ENCODE data around the gene LEAP2.

LEAP2 gene

DNA sequence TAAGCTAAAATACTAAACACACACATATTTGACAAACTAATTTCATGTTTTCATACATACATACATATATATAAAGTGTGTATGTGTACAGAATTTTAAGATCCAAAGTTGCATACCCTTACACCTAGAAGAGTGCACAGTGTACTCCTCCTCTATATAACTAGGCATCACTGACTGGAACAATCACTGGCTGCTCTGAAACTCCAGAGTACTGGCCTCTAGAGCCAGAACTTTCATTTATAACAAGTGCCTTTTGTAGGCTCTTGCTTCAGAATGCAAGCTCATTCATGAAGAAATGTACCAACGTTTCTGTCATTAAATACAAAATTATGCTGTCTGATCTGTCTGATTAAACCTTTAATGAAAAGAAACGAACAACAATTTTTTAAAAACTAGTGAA, 4.0 kb downstream of the LEAP2 start:
- Mint-ChIP-seq H3K27ac (no peak overlapping the region), H3K4me1 (no peaks in the 10 kb centered on the region), H3K36me3 (peaks cover 29% of the 10 kb centered on the region), H3K4me3 (no peak overlapping the region), H3K9me3 (no peaks in the 10 kb centered on the region), H3K27me3 (no peaks in the 10 kb centered on the region)
- CTCF ChIA-PET, result interaction anchor here (1.0 kb wide), 1 partner anchor 57 kb away, joined by 3 read pairs; no protein-coding TSS in a partner anchor
- no peak for DNase-seq

DNA sequence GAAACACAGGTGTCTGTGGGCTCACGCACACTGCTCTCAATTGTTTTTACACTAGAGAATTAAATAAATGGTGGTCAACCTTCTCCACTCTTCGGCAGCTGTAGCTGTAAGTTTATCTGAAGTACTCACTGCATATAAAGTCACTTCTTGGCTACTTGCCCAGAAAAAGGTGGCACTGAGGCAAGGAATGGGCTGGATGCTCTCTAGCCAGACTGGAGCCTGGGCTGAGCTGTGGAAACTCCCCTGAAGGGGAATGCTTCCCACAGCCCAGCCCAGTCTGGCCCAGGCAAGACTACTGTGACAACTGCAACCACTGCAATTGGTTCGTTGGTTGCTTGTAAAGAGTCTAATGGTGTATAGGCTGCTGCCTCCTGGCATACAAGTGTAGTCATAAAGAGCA, 4.5 kb downstream of the LEAP2 start:
- Mint-ChIP-seq H3K4me3 (no peak overlapping the region), H3K36me3 (peaks cover 27% of the 10 kb centered on the region), H3K27me3 (no peaks in the 10 kb centered on the region), H3K27ac (no peak overlapping the region), H3K4me1 (no peaks in the 10 kb centered on the region), H3K9me3 (no peaks in the 10 kb centered on the region)
- CTCF ChIA-PET, result interaction anchor here (1.0 kb wide), 1 partner anchor 57 kb away, joined by 3 read pairs; no protein-coding TSS in a partner anchor
- DNase-seq, result no peak

DNA sequence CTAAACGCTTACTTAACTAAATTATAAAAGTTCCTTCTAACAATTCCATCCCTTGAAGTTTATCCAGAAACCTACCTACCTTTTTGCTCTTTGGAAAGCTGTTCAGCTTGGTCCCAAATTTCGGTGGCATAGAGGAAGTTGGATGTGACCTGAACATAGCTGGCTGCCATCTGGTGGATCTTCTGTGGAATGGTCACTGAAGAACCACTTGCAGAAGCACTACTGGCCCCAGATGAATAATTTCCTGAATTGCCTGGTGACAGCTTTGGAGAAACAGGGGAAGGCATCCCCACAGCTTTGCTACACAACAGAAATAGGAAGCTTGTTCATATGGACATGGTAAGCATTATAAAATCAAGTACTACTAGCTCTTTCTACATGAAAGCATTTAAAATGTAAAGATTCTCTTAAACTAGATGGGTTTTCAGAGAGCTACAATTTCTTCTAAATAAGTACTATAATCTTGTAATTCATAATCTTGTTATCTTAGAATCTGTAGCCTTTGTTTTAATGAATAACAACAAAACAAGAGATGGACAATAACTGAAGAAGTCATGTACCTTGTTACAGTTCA, 9.9 kb downstream of the LEAP2 start:
- CTCF ChIA-PET, result interaction anchor here (0.8 to 4.2 kb wide), 16 partner anchors 9 to 382 kb away, joined by 3 to 26 read pairs (median 3); partner anchors contain the start of genes GDF9, HSPA4, SHROOM1 and UQCRQ
- Mint-ChIP-seq H3K4me1 (no peaks in the 10 kb centered on the region), H3K36me3 (peaks cover 50% of the 10 kb centered on the region), H3K9me3 (no peaks in the 10 kb centered on the region), H3K27ac (no peak overlapping the region), H3K27me3 (no peaks in the 10 kb centered on the region), H3K4me3 (no peak overlapping the region)
- peak; percentile 29 for DNase-seq

DNA sequence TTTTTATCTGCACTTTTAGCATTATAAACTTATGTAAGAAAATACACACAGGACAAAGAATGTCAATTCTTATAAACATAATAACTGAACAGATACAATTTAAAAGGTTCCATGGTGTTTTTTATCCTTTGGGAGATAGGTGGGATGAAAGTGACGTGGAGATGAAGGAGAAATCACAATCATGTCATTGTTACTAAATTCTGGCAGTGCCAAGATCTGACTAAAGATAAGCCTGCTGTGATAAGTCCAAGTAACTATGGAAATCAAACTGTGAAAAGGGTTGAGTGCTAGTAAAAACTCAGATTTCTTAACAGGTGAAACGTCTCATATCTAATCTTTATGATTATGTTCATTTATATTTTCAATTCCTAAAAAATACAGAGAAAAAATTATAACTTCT, 11.1 kb downstream of the LEAP2 start:
- DNase-seq, result no peak
- peaks cover 3% of the 10 kb centered on the region for H3K4me1 Mint-ChIP-seq
- no peaks in the 10 kb centered on the region for H3K27me3 Mint-ChIP-seq
- no peak overlapping the region for H3K4me3 Mint-ChIP-seq
- no peak overlapping the region for H3K27ac Mint-ChIP-seq
- H3K36me3 Mint-ChIP-seq, result peaks cover 43% of the 10 kb centered on the region
- no peaks in the 10 kb centered on the region for H3K9me3 Mint-ChIP-seq
- CTCF ChIA-PET, result interaction anchor here (0.6 to 4.2 kb wide), 3 partner anchors 8 to 165 kb away, joined by 3 to 26 read pairs (median 6); partner anchors contain the start of gene SHROOM1

DNA sequence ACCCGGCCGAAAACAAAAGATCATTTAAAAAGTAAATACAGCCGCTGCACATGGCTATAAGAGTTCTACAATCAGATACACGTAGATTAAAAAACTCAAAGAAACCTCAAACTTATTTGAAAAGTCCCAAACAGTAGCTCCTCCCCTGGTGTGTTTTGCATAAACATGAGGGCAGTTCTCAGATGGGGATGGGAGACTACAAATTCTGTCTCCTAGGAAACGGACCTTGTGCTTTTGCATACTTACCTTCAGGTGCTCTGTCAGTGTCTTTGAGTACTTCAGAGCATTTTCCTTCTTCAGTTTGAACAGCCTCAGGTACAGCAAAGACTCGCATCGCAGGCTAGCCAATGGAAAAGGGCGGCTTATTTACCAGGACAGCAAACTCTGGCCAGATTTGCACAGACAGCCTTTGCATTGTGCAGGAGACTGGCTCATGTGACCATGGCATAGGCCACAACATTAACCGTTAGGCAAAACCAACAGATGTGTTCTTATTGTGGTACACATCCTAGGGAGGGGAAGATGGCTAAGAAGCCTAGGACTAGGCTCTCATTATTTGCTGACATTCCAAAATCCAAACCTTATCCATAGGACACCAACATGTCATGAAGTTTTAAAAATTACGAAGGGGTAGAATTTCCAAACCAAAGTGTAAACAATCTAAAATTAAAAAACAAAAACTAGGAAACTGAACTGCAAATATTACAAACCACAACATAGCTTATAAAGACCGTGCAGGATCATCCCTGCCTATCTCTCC, 12.8 kb downstream of the LEAP2 start:
- no peak for DNase-seq
- Mint-ChIP-seq H3K4me3 (no peak overlapping the region), H3K27me3 (no peaks in the 10 kb centered on the region), H3K9me3 (no peaks in the 10 kb centered on the region), H3K27ac (no peak overlapping the region), H3K36me3 (peaks cover 37% of the 10 kb centered on the region), H3K4me1 (peaks cover 11% of the 10 kb centered on the region)
- CTCF ChIA-PET, result interaction anchor here (4.2 kb wide), 1 partner anchor 57 kb away, joined by 26 read pairs; the partner anchor contains the start of gene SHROOM1

DNA sequence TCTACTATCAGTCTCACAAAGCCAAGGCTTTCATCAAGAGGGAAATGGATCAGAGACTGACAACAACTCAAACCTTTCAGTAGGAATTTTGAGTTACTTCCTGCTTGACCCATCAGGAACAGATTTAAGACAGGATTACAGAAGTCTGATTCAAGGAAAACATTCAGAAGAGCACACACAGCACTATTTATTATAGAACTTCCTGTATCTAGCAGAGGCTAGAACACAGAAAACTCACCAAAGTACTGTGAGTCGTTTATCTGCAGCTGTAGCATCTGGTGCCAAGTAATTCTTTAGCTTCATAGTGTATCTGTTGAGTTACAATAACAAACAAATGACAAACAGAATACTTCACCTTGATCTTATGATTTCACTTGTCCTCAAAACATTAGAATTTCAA, 13.8 kb downstream of the LEAP2 start:
- no peak for DNase-seq
- H3K4me1 Mint-ChIP-seq, result peaks cover 11% of the 10 kb centered on the region
- no peak overlapping the region for H3K27ac Mint-ChIP-seq

DNA sequence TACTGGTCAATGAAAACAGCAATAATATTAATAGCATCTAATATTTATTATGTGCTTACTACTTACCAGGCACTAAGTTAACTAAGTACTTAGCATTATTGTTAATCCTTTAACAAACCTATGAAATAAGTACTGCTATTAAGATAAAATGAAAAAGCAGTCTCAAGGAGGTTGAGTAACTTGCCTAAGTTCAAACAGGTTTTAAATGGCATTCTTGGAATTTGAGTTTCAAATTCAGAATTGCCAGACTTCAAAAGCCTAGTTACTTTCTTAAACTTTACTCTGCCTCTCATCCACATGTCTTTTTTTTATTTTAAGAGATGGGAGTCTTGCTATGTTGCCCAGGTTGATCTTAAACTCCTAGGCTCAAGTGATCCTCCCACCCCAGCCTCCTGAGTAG, 16.0 kb downstream of the LEAP2 start:
- CTCF ChIA-PET, result no interaction called here
- no peaks in the 10 kb centered on the region for H3K9me3 Mint-ChIP-seq
- no peak overlapping the region for H3K27ac Mint-ChIP-seq
- H3K4me3 Mint-ChIP-seq, result no peak overlapping the region
- H3K36me3 Mint-ChIP-seq, result peaks cover 54% of the 10 kb centered on the region
- no peak for DNase-seq
- no peaks in the 10 kb centered on the region for H3K27me3 Mint-ChIP-seq
- H3K4me1 Mint-ChIP-seq, result peaks cover 11% of the 10 kb centered on the region

More for the DNA sequence above, 13.8 kb downstream of the LEAP2 start:
- Mint-ChIP-seq H3K27me3 (no peaks in the 10 kb centered on the region), H3K36me3 (peaks cover 43% of the 10 kb centered on the region), H3K9me3 (no peaks in the 10 kb centered on the region), H3K4me3 (no peak overlapping the region)
- CTCF ChIA-PET, result no interaction called here

DNA sequence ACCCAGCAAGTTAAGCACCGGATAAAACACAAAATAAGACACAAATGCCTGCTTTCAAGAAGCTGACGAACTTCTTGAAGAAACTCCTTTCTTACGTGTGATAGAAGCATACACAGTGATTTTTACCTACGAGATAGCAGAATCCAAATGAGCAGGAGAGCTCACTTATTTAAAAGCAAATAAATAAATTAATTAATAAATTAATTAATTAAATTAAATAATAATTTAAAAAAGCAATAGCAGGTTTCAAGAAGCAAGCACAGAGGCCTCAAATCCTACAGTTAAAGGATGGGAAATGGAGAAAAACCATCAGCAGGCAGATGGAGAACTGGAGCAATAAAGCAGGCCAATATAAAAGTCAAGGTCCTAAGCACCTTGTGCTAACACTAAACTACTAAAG, 17.3 kb downstream of the LEAP2 start:
- Mint-ChIP-seq H3K36me3 (peaks cover 55% of the 10 kb centered on the region), H3K27ac (no peak overlapping the region)

DNA sequence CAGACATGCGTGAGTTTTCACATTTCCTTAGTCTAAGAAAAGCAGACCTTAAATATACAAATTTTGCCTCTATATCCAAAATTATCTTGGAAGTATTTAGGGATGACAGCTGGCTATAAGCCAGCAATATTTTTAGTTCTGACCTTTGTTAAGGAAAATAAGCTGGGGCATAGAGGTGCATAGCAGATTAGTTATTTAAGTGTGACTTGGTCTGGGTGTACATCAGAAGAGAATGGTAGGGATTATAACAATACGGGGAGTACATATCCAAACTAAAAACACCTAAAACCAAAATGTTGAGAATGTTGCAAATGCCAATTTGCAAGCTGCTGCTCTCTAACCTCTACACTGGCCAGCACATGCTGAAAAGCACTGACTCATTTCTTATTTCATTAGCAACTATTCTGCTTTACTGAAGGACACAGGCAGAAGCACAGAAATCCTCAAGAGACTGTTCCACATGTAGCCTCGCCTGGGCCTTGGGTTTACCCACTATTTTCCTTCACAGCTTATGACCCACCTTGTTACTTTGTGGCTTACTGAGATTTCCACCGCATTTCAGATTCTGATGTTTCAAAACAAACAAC, 22.3 kb downstream of the LEAP2 start:
- CTCF ChIA-PET, result no interaction called here
- Mint-ChIP-seq H3K27me3 (no peaks in the 10 kb centered on the region), H3K27ac (no peak overlapping the region), H3K4me3 (no peak overlapping the region), H3K9me3 (no peaks in the 10 kb centered on the region), H3K4me1 (peaks cover 11% of the 10 kb centered on the region), H3K36me3 (peaks cover 49% of the 10 kb centered on the region)
- no peak for DNase-seq

More for the DNA sequence above, 17.3 kb downstream of the LEAP2 start:
- Mint-ChIP-seq H3K27me3 (no peaks in the 10 kb centered on the region), H3K9me3 (no peaks in the 10 kb centered on the region), H3K4me3 (no peak overlapping the region), H3K4me1 (peaks cover 11% of the 10 kb centered on the region)
- CTCF ChIA-PET, result no interaction called here
- no peak for DNase-seq

DNA sequence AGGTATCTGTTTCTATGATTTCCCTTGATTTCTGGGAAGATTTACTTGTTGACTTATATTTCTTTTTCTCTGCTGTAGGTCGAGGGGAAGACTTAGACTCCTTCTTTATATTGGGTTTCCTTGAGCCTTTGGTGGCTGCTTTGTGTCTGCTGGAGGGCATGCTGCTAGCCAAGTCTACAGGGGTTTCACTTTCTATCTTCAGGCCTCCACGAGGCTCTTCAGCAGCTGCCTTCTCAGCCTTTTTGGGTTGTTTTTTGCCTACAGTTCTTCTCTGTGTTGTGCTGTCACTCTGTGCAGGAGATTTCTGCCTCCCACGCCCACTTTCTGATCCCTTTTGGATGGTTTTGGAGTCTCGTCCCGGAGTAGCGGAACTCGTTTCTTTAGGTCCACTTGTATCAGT, 23.2 kb downstream of the LEAP2 start:
- no peak overlapping the region for H3K4me3 Mint-ChIP-seq
- H3K36me3 Mint-ChIP-seq, result peaks cover 53% of the 10 kb centered on the region
- no peaks in the 10 kb centered on the region for H3K27me3 Mint-ChIP-seq
- peaks cover 11% of the 10 kb centered on the region for H3K4me1 Mint-ChIP-seq
- H3K9me3 Mint-ChIP-seq, result no peaks in the 10 kb centered on the region
- peak overlapping the region; percentile 37 for H3K27ac Mint-ChIP-seq
- peak; percentile 24 for DNase-seq
- CTCF ChIA-PET, result no interaction called here

DNA sequence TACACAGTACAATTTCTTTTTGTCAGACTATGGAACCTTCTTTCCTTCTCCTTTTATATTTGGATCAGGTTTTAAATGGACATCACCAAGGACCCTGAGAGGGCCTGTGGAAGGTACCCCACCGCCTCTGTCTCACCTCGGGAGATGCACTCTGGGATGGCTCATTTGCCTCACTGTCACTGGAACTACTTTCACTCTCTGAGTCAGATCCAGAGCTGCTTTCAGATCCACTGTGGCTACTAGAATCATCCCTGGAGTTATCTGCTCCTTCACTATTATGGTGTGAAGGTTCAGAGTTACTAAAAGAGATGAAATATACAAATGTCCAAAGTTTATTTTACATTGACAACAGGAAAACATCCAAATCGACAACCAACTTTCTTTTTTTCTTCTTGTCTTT, 24.6 kb downstream of the LEAP2 start:
- Mint-ChIP-seq H3K4me3 (no peak overlapping the region), H3K4me1 (peaks cover 11% of the 10 kb centered on the region), H3K36me3 (peaks cover 47% of the 10 kb centered on the region), H3K27ac (no peak overlapping the region), H3K27me3 (no peaks in the 10 kb centered on the region), H3K9me3 (no peaks in the 10 kb centered on the region)
- DNase-seq, result no peak
- CTCF ChIA-PET, result no interaction called here

DNA sequence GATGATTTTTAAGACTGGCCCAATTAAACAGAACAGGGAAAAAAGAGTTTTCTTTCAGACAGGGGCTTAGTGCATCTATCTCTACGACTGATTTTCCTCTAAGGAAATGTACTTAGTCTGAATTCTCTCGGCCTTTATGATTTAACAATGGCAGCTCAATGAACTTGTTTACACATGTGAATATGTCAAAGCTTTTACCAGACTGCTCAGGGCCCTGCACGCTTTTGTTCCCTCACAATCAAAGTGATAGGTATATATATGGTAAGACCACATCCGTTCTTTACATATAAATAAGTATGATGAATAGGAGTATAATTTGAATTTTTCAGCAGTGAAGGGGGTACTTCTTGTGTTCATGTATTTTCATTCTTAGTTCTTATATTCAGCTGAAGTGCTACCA, 27.6 kb downstream of the LEAP2 start:
- H3K27ac Mint-ChIP-seq, result no peak overlapping the region
- CTCF ChIA-PET, result no interaction called here
- peaks cover 34% of the 10 kb centered on the region for H3K36me3 Mint-ChIP-seq
- H3K4me3 Mint-ChIP-seq, result no peak overlapping the region
- DNase-seq, result no peak
- H3K9me3 Mint-ChIP-seq, result no peaks in the 10 kb centered on the region
- no peaks in the 10 kb centered on the region for H3K27me3 Mint-ChIP-seq
- peaks cover 11% of the 10 kb centered on the region for H3K4me1 Mint-ChIP-seq

DNA sequence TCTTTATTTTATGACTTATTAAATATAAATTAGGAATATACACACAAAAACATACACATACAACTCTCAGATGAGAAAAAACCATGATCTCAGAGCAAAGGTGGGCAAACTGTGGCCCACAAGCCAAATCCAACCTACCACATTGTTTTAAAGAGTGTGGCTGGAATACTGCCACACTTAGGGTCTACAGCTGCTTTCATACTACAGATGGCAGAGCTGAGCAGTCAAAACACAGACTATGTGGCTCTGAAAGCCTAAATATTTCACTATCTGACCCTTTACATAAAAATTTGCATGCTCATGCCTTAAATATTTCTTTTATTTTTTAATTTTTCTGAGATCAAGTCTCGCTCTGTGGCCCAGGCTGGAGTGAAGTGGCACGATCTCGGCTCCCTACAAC, 28.3 kb downstream of the LEAP2 start:
- no peak overlapping the region for H3K27ac Mint-ChIP-seq
- H3K4me3 Mint-ChIP-seq, result no peak overlapping the region
- no peak for DNase-seq
- H3K4me1 Mint-ChIP-seq, result peaks cover 5% of the 10 kb centered on the region
- peaks cover 27% of the 10 kb centered on the region for H3K36me3 Mint-ChIP-seq
- H3K27me3 Mint-ChIP-seq, result no peaks in the 10 kb centered on the region
- CTCF ChIA-PET, result no interaction called here
- no peaks in the 10 kb centered on the region for H3K9me3 Mint-ChIP-seq

DNA sequence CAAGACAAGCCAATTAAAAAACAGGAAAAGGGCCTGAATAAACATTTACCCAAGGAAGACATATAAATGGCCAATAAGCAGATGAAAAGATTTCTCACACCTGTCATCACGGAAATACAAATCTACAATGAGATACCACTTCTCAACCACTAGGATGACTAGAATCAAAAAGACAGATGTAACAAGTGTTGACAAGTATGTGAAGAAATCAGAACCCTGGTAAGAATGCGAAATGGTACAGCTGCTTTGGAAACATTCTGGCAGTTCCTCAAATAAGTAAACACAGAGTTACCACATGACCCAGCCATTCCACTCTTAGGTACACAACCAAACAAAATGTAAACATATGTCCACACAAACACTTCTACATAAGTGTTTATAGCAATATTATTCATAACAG, 32.5 kb downstream of the LEAP2 start:
- Mint-ChIP-seq H3K9me3 (no peaks in the 10 kb centered on the region), H3K27me3 (no peaks in the 10 kb centered on the region), H3K36me3 (peaks cover 20% of the 10 kb centered on the region), H3K4me3 (no peak overlapping the region), H3K27ac (no peak overlapping the region), H3K4me1 (no peaks in the 10 kb centered on the region)
- CTCF ChIA-PET, result interaction anchor here (0.9 kb wide), 1 partner anchor 23 kb away, joined by 3 read pairs; no protein-coding TSS in a partner anchor
- DNase-seq, result no peak

DNA sequence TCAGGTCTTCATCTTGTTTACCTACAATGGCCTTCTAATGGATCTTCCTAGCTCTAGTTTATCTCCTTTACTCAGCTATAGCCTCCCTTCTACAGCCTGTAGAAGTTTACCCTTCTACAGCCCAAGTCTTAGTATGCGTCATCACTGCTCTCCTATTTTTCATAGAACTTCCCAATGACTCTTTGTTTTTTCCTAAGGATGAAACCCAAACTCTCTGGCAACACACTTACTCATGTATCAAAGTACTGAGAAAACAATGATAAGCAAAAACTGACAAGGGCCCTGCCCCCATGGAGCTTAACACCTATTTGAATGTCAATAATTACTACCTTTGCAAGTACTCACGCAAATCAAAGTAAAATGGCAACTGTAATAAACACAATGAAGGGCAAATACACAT, 33.7 kb downstream of the LEAP2 start:
- CTCF ChIA-PET, result no interaction called here
- H3K27me3 Mint-ChIP-seq, result no peaks in the 10 kb centered on the region
- peaks cover 23% of the 10 kb centered on the region for H3K36me3 Mint-ChIP-seq
- H3K27ac Mint-ChIP-seq, result no peak overlapping the region
- no peaks in the 10 kb centered on the region for H3K4me1 Mint-ChIP-seq
- no peak overlapping the region for H3K4me3 Mint-ChIP-seq
- DNase-seq, result no peak
- no peaks in the 10 kb centered on the region for H3K9me3 Mint-ChIP-seq
